Measurements from ENCODE around the gene PAQR8. TPM values are rescaled to one million over a fixed set of nuclear protein-coding genes. Genes with fewer than 3 reads are reported as not detected.

Gene PAQR8
- total and polyA plus RNA-seq, 2 of the 13 experiments (the other 11 are each of a cell fraction or from before 2014, with no cell fraction given) = 37.7 to 50.7 TPM

DNA sequence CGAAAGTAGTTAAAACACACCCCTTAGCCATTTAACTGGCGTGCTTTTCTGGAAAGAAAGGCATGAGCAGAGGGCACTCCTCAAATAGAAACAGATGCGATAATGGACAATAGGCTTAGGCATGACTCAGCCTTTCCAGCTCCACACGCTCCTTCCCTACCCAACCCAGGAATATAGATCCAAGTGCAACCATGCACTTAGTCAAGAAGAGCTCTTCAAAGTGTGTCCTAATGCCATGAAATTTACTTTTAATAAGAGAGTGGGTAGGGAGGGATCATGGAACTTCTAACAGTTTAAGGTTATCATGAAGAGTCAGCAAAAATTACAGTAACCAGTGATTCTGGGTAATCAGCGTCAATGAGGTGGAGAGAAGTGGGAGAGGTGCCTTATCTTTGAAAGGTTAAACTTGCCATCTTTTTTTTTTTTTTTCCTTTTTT is 55.7 kb downstream of the PAQR8 start (continued):
- TF ChIP-seq, protein P1, sequence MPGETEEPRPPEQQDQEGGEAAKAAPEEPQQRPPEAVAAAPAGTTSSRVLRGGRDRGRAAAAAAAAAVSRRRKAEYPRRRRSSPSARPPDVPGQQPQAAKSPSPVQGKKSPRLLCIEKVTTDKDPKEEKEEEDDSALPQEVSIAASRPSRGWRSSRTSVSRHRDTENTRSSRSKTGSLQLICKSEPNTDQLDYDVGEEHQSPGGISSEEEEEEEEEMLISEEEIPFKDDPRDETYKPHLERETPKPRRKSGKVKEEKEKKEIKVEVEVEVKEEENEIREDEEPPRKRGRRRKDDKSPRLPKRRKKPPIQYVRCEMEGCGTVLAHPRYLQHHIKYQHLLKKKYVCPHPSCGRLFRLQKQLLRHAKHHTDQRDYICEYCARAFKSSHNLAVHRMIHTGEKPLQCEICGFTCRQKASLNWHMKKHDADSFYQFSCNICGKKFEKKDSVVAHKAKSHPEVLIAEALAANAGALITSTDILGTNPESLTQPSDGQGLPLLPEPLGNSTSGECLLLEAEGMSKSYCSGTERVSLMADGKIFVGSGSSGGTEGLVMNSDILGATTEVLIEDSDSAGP (CRISPR knock-in tag; IDR thresholded peaks at IDR 0.05; ENCODE audit: borderline replicate concordance) = no peak
- TF ChIP-seq FOSL1 (CRISPR knock-in tag; IDR thresholded peaks at IDR 0.05; ENCODE audit: borderline replicate concordance) = no peak
- no peak for TF ChIP-seq ZNF296 (CRISPR knock-in tag; conservative IDR thresholded peaks at IDR 0.05)
- no peak for TF ChIP-seq ZNF441 (CRISPR knock-in tag; IDR thresholded peaks at IDR 0.05; ENCODE audit: borderline replicate concordance)
- no peak for TF ChIP-seq SETDB1 (CRISPR knock-in tag; IDR thresholded peaks at IDR 0.05; ENCODE audit: borderline replicate concordance)
- TF ChIP-seq PHF20 (CRISPR knock-in tag; IDR thresholded peaks at IDR 0.05) = no peak
- TF ChIP-seq ZNF782 (CRISPR knock-in tag; IDR thresholded peaks at IDR 0.05; ENCODE audit: borderline replicate concordance) = no peak
- TF ChIP-seq SOX13 (IDR thresholded peaks at IDR 0.05) = no peak
- peak in 1 of 2 experiments; percentile 38; a peak in 1 of 4 replicates for TF ChIP-seq SOX13 (CRISPR knock-in tag; conservative IDR thresholded peaks at IDR 0.05 in 1 of 2, IDR thresholded peaks at IDR 0.05 in 1 of 2)
- TF ChIP-seq PHF8 (CRISPR knock-in tag; IDR thresholded peaks at IDR 0.05) = no peak
- TF ChIP-seq, protein P2, sequence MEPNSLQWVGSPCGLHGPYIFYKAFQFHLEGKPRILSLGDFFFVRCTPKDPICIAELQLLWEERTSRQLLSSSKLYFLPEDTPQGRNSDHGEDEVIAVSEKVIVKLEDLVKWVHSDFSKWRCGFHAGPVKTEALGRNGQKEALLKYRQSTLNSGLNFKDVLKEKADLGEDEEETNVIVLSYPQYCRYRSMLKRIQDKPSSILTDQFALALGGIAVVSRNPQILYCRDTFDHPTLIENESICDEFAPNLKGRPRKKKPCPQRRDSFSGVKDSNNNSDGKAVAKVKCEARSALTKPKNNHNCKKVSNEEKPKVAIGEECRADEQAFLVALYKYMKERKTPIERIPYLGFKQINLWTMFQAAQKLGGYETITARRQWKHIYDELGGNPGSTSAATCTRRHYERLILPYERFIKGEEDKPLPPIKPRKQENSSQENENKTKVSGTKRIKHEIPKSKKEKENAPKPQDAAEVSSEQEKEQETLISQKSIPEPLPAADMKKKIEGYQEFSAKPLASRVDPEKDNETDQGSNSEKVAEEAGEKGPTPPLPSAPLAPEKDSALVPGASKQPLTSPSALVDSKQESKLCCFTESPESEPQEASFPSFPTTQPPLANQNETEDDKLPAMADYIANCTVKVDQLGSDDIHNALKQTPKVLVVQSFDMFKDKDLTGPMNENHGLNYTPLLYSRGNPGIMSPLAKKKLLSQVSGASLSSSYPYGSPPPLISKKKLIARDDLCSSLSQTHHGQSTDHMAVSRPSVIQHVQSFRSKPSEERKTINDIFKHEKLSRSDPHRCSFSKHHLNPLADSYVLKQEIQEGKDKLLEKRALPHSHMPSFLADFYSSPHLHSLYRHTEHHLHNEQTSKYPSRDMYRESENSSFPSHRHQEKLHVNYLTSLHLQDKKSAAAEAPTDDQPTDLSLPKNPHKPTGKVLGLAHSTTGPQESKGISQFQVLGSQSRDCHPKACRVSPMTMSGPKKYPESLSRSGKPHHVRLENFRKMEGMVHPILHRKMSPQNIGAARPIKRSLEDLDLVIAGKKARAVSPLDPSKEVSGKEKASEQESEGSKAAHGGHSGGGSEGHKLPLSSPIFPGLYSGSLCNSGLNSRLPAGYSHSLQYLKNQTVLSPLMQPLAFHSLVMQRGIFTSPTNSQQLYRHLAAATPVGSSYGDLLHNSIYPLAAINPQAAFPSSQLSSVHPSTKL (CRISPR knock-in tag; IDR thresholded peaks at IDR 0.05) = no peak
- no peak for TF ChIP-seq TCF7 (IDR thresholded peaks at IDR 0.05; ENCODE audit: low read depth)
- peak; percentile 19; the same call in 1 of the 2 replicates for TF ChIP-seq SOX5 (CRISPR knock-in tag; IDR thresholded peaks at IDR 0.05; ENCODE audit: borderline replicate concordance)
- no peak for TF ChIP-seq YEATS2 (CRISPR knock-in tag; IDR thresholded peaks at IDR 0.05; ENCODE audit: borderline replicate concordance)
- no peak for TF ChIP-seq ZNF543 (CRISPR knock-in tag; IDR thresholded peaks at IDR 0.05)
- no peak for TF ChIP-seq SIX4 (CRISPR knock-in tag; IDR thresholded peaks at IDR 0.05)
- TF ChIP-seq ZNF282 (IDR thresholded peaks at IDR 0.05; ENCODE audit: partially characterized antibody) = no peak
- TF ChIP-seq, protein P3, sequence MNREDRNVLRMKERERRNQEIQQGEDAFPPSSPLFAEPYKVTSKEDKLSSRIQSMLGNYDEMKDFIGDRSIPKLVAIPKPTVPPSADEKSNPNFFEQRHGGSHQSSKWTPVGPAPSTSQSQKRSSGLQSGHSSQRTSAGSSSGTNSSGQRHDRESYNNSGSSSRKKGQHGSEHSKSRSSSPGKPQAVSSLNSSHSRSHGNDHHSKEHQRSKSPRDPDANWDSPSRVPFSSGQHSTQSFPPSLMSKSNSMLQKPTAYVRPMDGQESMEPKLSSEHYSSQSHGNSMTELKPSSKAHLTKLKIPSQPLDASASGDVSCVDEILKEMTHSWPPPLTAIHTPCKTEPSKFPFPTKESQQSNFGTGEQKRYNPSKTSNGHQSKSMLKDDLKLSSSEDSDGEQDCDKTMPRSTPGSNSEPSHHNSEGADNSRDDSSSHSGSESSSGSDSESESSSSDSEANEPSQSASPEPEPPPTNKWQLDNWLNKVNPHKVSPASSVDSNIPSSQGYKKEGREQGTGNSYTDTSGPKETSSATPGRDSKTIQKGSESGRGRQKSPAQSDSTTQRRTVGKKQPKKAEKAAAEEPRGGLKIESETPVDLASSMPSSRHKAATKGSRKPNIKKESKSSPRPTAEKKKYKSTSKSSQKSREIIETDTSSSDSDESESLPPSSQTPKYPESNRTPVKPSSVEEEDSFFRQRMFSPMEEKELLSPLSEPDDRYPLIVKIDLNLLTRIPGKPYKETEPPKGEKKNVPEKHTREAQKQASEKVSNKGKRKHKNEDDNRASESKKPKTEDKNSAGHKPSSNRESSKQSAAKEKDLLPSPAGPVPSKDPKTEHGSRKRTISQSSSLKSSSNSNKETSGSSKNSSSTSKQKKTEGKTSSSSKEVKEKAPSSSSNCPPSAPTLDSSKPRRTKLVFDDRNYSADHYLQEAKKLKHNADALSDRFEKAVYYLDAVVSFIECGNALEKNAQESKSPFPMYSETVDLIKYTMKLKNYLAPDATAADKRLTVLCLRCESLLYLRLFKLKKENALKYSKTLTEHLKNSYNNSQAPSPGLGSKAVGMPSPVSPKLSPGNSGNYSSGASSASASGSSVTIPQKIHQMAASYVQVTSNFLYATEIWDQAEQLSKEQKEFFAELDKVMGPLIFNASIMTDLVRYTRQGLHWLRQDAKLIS (CRISPR knock-in tag; IDR thresholded peaks at IDR 0.05) = no peak
- TF ChIP-seq, protein P4, sequence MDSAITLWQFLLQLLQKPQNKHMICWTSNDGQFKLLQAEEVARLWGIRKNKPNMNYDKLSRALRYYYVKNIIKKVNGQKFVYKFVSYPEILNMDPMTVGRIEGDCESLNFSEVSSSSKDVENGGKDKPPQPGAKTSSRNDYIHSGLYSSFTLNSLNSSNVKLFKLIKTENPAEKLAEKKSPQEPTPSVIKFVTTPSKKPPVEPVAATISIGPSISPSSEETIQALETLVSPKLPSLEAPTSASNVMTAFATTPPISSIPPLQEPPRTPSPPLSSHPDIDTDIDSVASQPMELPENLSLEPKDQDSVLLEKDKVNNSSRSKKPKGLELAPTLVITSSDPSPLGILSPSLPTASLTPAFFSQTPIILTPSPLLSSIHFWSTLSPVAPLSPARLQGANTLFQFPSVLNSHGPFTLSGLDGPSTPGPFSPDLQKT (CRISPR knock-in tag; IDR thresholded peaks at IDR 0.05; ENCODE audit: borderline replicate concordance) = no peak
- TF ChIP-seq KMT2B (CRISPR knock-in tag; IDR thresholded peaks at IDR 0.05) = no peak
- no peak for TF ChIP-seq ATF7-NPFF (CRISPR knock-in tag; IDR thresholded peaks at IDR 0.05; ENCODE audit: low read depth)
